Measurements from ENCODE around the gene SYT17.

SYT17 gene

GRCh38 chr16:19131825-19132218 is 36.2 kb upstream of the SYT17 start:
- DNase-seq = no peak
- Mint-ChIP-seq H3K36me3 (ENCODE audit: low read depth) (peaks cover 5% of the 10 kb centered on the region), H3K4me3 (no peak overlapping the region), H3K4me1 (peaks cover 54% of the 10 kb centered on the region), H3K9me3 (peaks cover 6% of the 10 kb centered on the region), H3K27ac (no peak overlapping the region), H3K27me3 (ENCODE audit: low read depth, poor library complexity) (peaks cover 12% of the 10 kb centered on the region)
- TF ChIP-seq, protein P1, sequence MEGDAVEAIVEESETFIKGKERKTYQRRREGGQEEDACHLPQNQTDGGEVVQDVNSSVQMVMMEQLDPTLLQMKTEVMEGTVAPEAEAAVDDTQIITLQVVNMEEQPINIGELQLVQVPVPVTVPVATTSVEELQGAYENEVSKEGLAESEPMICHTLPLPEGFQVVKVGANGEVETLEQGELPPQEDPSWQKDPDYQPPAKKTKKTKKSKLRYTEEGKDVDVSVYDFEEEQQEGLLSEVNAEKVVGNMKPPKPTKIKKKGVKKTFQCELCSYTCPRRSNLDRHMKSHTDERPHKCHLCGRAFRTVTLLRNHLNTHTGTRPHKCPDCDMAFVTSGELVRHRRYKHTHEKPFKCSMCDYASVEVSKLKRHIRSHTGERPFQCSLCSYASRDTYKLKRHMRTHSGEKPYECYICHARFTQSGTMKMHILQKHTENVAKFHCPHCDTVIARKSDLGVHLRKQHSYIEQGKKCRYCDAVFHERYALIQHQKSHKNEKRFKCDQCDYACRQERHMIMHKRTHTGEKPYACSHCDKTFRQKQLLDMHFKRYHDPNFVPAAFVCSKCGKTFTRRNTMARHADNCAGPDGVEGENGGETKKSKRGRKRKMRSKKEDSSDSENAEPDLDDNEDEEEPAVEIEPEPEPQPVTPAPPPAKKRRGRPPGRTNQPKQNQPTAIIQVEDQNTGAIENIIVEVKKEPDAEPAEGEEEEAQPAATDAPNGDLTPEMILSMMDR (IDR thresholded peaks at IDR 0.05) = no peak

GRCh38 chr16:19132255-19132654 is 35.8 kb upstream of the SYT17 start:
- Mint-ChIP-seq H3K4me1 (peaks cover 57% of the 10 kb centered on the region), H3K27me3 (ENCODE audit: low read depth, poor library complexity) (peaks cover 12% of the 10 kb centered on the region), H3K36me3 (ENCODE audit: low read depth) (peaks cover under 1% of the 10 kb centered on the region), H3K4me3 (no peak overlapping the region), H3K27ac (no peak overlapping the region), H3K9me3 (peaks cover 1% of the 10 kb centered on the region)
- TF ChIP-seq, protein P1 (IDR thresholded peaks at IDR 0.05) = no peak
- DNase-seq = no peak

DNA sequence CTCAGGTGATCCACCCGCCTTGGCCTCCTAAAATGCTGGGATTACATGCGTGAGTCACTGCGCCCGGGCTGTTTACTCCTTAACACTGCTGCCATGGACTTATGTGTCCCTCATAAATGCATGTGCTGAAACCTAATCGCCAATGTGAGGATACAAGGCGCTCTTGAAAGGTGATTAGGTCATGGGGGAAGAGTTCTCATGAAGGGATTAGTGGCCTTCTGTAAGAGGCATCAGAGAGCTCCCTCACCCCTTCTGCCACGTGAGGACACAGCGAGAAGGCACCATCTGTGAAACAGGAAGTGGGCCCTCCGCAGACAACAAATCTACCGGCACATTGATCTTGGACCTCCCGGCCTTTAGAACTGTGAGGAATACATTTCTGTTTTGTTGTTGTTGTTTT is 35.1 kb upstream of the SYT17 start:
- no peak for DNase-seq
- H3K9me3 Mint-ChIP-seq = no peaks in the 10 kb centered on the region
- TF ChIP-seq, protein P1 (IDR thresholded peaks at IDR 0.05) = no peak
- peaks cover 12% of the 10 kb centered on the region for H3K27me3 Mint-ChIP-seq (ENCODE audit: low read depth, poor library complexity)
- peak overlapping the region; percentile 66 for H3K27ac Mint-ChIP-seq
- H3K36me3 Mint-ChIP-seq (ENCODE audit: low read depth) = no peaks in the 10 kb centered on the region
- peaks cover 64% of the 10 kb centered on the region for H3K4me1 Mint-ChIP-seq
- no peak overlapping the region for H3K4me3 Mint-ChIP-seq

DNA sequence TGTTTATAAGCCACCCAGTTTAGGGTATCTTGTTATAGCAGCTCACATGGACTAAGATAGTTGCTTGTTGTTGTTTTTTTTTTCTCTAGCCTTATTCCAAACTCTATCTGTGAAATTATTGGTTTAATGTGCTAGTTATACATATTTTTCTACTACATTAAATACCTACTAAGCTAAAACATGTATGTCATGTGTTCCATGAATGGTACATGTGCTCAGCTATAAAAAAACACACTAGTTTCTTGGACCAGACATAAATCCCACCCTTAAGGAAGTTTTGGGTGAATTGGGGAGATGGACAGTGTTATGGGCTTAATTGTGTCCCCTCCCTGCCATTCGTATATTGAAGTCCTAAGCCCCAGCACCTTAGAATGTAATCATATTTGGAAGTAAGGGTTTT is 34.4 kb upstream of the SYT17 start:
- Mint-ChIP-seq H3K4me1 (peaks cover 70% of the 10 kb centered on the region), H3K27me3 (ENCODE audit: low read depth, poor library complexity) (peaks cover 12% of the 10 kb centered on the region), H3K9me3 (no peaks in the 10 kb centered on the region), H3K27ac (no peak overlapping the region), H3K4me3 (no peak overlapping the region), H3K36me3 (ENCODE audit: low read depth) (no peaks in the 10 kb centered on the region)
- TF ChIP-seq, protein P1 (IDR thresholded peaks at IDR 0.05) = no peak
- no peak for DNase-seq

- Mint-ChIP-seq H3K27ac (no peak overlapping the region), H3K36me3 (ENCODE audit: low read depth) (no peaks in the 10 kb centered on the region), H3K4me1 (peaks cover 67% of the 10 kb centered on the region), H3K9me3 (no peaks in the 10 kb centered on the region), H3K27me3 (ENCODE audit: low read depth, poor library complexity) (peaks cover 8% of the 10 kb centered on the region), H3K4me3 (no peak overlapping the region)
- no peak for DNase-seq
- TF ChIP-seq, protein P1 (IDR thresholded peaks at IDR 0.05) = no peak
These were observed 32.7 kb upstream of the SYT17 start for GRCh38 chr16:19135201-19135842.

DNA sequence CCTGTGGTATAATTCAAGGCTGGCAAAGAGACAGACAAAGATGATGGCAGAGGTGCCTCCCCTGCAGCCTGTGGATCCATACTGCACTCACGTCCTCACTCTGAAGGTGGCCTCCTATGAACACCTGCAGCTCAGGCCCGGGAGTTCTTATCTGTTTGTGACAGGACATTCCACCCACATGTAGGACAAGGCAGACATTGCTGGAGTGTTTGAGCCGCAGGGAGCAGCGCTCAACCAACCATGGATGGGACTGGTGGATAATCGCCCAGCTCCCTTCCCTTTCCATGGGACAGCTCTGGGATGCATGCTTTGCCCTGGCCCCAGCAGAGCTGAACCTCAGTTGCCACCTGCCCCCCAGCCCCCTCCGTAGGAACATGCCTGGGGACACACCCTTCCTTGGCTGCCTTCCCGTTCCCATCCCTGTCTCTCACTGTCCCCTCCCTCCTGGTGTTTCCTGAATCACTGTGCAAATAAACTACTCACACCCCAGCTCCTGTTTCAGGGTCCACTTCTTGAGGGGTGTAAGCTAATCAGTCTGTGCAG is 32.1 kb upstream of the SYT17 start:
- DNase-seq = no peak
- Mint-ChIP-seq H3K27me3 (ENCODE audit: low read depth, poor library complexity) (peaks cover 8% of the 10 kb centered on the region), H3K36me3 (ENCODE audit: low read depth) (no peaks in the 10 kb centered on the region), H3K4me1 (peaks cover 65% of the 10 kb centered on the region), H3K4me3 (no peak overlapping the region), H3K27ac (no peak overlapping the region), H3K9me3 (no peaks in the 10 kb centered on the region)
- TF ChIP-seq, protein P1 (IDR thresholded peaks at IDR 0.05) = no peak
